Right atrium auricular region (tissue), 2 donors: ENCODE results near the gene TBXT. TPM values are rescaled to one million over a fixed set of nuclear protein-coding genes. Genes with fewer than 3 reads are reported as not detected.
"Not testable (repeated sequence)": the region's sequence is repeated elsewhere in the genome, so short reads cannot be mapped to it uniquely, and the experiment has no call there.

Experiments used
- DNase-seq: peaks from one replicate; pipeline ENCODE4 v3.0.0-alpha.2; 2019; ENCODE audit warnings: low spot score
- H3K27ac ChIP-seq, 2 donors: fragments of 200-600 bp; sonication (generic); 1 replicate in 1 of 2; 2 replicates in 1 of 2; pipeline ENCODE4 v1.5.1; 2016 to 2019
- H3K27me3 ChIP-seq, 2 donors: fragments of 200-600 bp; sonication (generic); one replicate each; pipeline versions ENCODE4 v1.5.1 to v1.6.0; 2017 to 2019
- H3K36me3 ChIP-seq: fragments of 200-600 bp; sonication (generic); one replicate; pipeline ENCODE4 v1.5.1; 2016
- H3K4me1 ChIP-seq, 2 donors: fragments of 200-600 bp; sonication (generic); one replicate each; pipeline versions ENCODE4 v1.5.1 to v1.6.0; 2017 to 2019
- H3K4me3 ChIP-seq, 2 donors: fragments of 200-600 bp; sonication (generic); 1 replicate in 1 of 2; 2 replicates in 1 of 2; pipeline ENCODE4 v1.5.1; 2017 to 2019; ENCODE audit warnings: mild to moderate bottlenecking in 1 of 2, moderate library complexity in 1 of 2
- H3K9me3 ChIP-seq, 2 donors: fragments of 200-600 bp; sonication (generic); one replicate each; pipeline ENCODE4 v1.5.1; 2019
- CTCF ChIP-seq, 2 donors: fragments of 200-600 bp; sonication (generic); IDR thresholded peaks; one replicate each; pipeline ENCODE4 v1.5.1; 2019; ENCODE audit warnings: antibody characterized with exemption in 2 of 2
- total RNA-seq, 2 donors: library from RNA; depleted of rRNA; stranded (reverse); fragments of >200 nt; gene quantifications; one replicate each; pipeline ENCODE4 v1.1.0, GENCODE V29; 2016

Gene TBXT
- total RNA-seq, 2 donors from 2014 or later, result not detected

- Histone ChIP-seq H3K27ac (no peak overlapping the region), H3K36me3 (no peaks in the 10 kb centered on the region), H3K27me3 (no peaks in the 10 kb centered on the region), H3K4me1 (no peaks in the 10 kb centered on the region), H3K9me3 (peaks cover 0 to 7% of the 10 kb centered on the region in 2 donors), H3K4me3 (no peak overlapping the region)
- no peak for DNase-seq
- no peak for TF ChIP-seq CTCF (IDR thresholded peaks at IDR 0.05)
Observed at GRCh38 chr6:166127624-166128472, 39.8 kb downstream of the TBXT start.

GRCh38 chr6:166123115-166123514 lies 44.5 kb downstream of the TBXT start:
- not testable (repeated sequence) for H3K4me1 ChIP-seq, H3K36me3 ChIP-seq, DNase-seq, H3K9me3 ChIP-seq, H3K4me3 ChIP-seq, H3K27ac ChIP-seq, H3K27me3 ChIP-seq

GRCh38 chr6:166121726-166122125 lies 45.9 kb downstream of the TBXT start:
- TF ChIP-seq CTCF (IDR thresholded peaks at IDR 0.05), result no peak
- no peak overlapping the region for H3K4me3 ChIP-seq

GRCh38 chr6:166119116-166119911 lies 48.3 kb downstream of the TBXT start:
- peaks cover 0 to 10% of the 10 kb centered on the region in 2 donors for H3K9me3 ChIP-seq
- H3K4me3 ChIP-seq, result no peak overlapping the region
- no peaks in the 10 kb centered on the region for H3K27me3 ChIP-seq
- H3K27ac ChIP-seq, result no peak overlapping the region
- no peaks in the 10 kb centered on the region for H3K4me1 ChIP-seq
- TF ChIP-seq CTCF (IDR thresholded peaks at IDR 0.05), result no peak
- no peak for DNase-seq
- H3K36me3 ChIP-seq, result no peaks in the 10 kb centered on the region

More at GRCh38 chr6:166121726-166122125, 45.9 kb downstream of the TBXT start:
- no peaks in the 10 kb centered on the region for H3K9me3 ChIP-seq
- H3K27ac ChIP-seq, result no peak overlapping the region
- DNase-seq, result no peak
- H3K4me1 ChIP-seq, result no peaks in the 10 kb centered on the region
- H3K27me3 ChIP-seq, result no peaks in the 10 kb centered on the region
- H3K36me3 ChIP-seq, result no peaks in the 10 kb centered on the region

- no peak for TF ChIP-seq CTCF (IDR thresholded peaks at IDR 0.05)
- H3K27me3 ChIP-seq, result no peaks in the 10 kb centered on the region
- H3K4me3 ChIP-seq, result no peak overlapping the region
- H3K36me3 ChIP-seq, result no peaks in the 10 kb centered on the region
- no peak for DNase-seq
- H3K4me1 ChIP-seq, result no peaks in the 10 kb centered on the region
- H3K9me3 ChIP-seq, result peaks cover 0 to 10% of the 10 kb centered on the region in 2 donors
- no peak overlapping the region for H3K27ac ChIP-seq
Observed at GRCh38 chr6:166115609-166116008, 52.0 kb downstream of the TBXT start.

- no peak overlapping the region for H3K27ac ChIP-seq
- H3K27me3 ChIP-seq, result no peaks in the 10 kb centered on the region
- H3K36me3 ChIP-seq, result no peaks in the 10 kb centered on the region
- no peak for TF ChIP-seq CTCF (IDR thresholded peaks at IDR 0.05)
- no peak for DNase-seq
- H3K4me1 ChIP-seq, result no peaks in the 10 kb centered on the region
- no peak overlapping the region for H3K4me3 ChIP-seq
- H3K9me3 ChIP-seq, result peaks cover 0 to 10% of the 10 kb centered on the region in 2 donors
Observed at GRCh38 chr6:166112580-166112979, 55.1 kb downstream of the TBXT start.
